ENCODE results near the gene ANTXR2. TPM values are rescaled to one million over a fixed set of nuclear protein-coding genes. Genes with fewer than 3 reads are reported as not detected.

The ANTXR2 gene
- total and polyA plus RNA-seq, 9 of the 15 experiments (the other 6 are each of a cell fraction or from before 2014, with no cell fraction given): 10.1 to 83.8 (median 60.3) TPM

GRCh38 chr4:79907001-79907400 is 166.0 kb downstream of the ANTXR2 start:
- ChIA-PET POLR2A (no interaction called here), CTCF (ENCODE audit: low intra/inter-chr PET ratio) (no interaction called here)
- Histone ChIP-seq H2AFZ (ENCODE audit: low read depth, low read length) (no peak overlapping the region), H3K9me1 (ENCODE audit: control insufficient read depth, insufficient read depth, low read length) (no peaks in the 10 kb centered on the region), H3K36me3 (ENCODE audit: control insufficient read depth, insufficient read depth, low read length) (peaks cover 30% of the 10 kb centered on the region), H3K27me3 (ENCODE audit: control insufficient read depth in 2 of 2, insufficient read depth in 2 of 2, low read length in 2 of 2) (no peaks in the 10 kb centered on the region), H3K4me3 (no peak overlapping the region), H3K9ac (ENCODE audit: insufficient read depth in 1 of 2, low read depth in 2 of 2, low read length in 2 of 2) (no peak overlapping the region), H4K20me1 (replicated peaks; ENCODE audit: control insufficient read depth, insufficient read depth, low read length) (no peaks in the 10 kb centered on the region), H3K4me2 (ENCODE audit: insufficient read depth, low read length) (no peak overlapping the region), H3K9me3 (replicated peaks; ENCODE audit: control insufficient read depth, insufficient read depth, low read depth, low read length) (no peaks in the 10 kb centered on the region), H3K79me2 (ENCODE audit: control insufficient read depth, insufficient read depth, low read length) (no peaks in the 10 kb centered on the region), H3K27ac (ENCODE audit: extremely low read depth, low read depth, low read length) (no peak overlapping the region), H3K4me1 (replicated peaks in 1 of 2; ENCODE audit: control insufficient read depth in 2 of 2, insufficient read depth in 2 of 2, low read length in 2 of 2) (no peaks in the 10 kb centered on the region)
- 71% methylated on average over 2 of the region's 2 CpGs for WGBS (ENCODE audit: insufficient coverage, low coverage, missing lambda C conversion rate)
- intact Hi-C loops (cut with micrococcal nuclease): no loop called here
- no peak for FAIRE-seq
- in situ Hi-C loops (cut with MboI): no loop called here
- no peak for DNase-seq (ENCODE audit: extremely low read depth in 1 of 4, low spot score in 3 of 4)
- ATAC-seq: no peak
- no TSS peak for BruUV-seq (replicated peaks)
- TF ChIP-seq ATF3 (IDR thresholded peaks at IDR 0.05) (peak; percentile 25; the same call in 1 of the 2 replicates), ATF3 (CRISPR knock-in tag; conservative IDR thresholded peaks at IDR 0.05) (no peak), ATF7 (IDR thresholded peaks at IDR 0.05) (0 out of 2 replicates have a peak, but pooled peaks have one; percentile 23), PBX2 (CRISPR knock-in tag; IDR thresholded peaks at IDR 0.05; ENCODE audit: low read depth) (no peak), PBX2 (tag; conservative IDR thresholded peaks at IDR 0.05; ENCODE audit: low read depth) (peak; percentile 72), MEIS2 (IDR thresholded peaks at IDR 0.05; ENCODE audit: partially characterized antibody) (peak; percentile 86), ZNF140 (CRISPR knock-in tag; IDR thresholded peaks at IDR 0.05) (no peak), PKNOX1 (IDR thresholded peaks at IDR 0.05) (peak; percentile 63; the same call in 1 of the 2 replicates)

Measured in K562 (cell line).